ENCODE data around the gene NCOA3. TPM values are rescaled to one million over a fixed set of nuclear protein-coding genes. Genes with fewer than 3 reads are reported as not detected.

Gene NCOA3
- total and polyA plus RNA-seq, 10 of the 15 experiments (the other 5 are each of a cell fraction or from before 2014, with no cell fraction given) = 16.9 to 96.2 (median 73.6) TPM

- TF ChIP-seq GATAD2B (conservative IDR thresholded peaks at IDR 0.05; ENCODE audit: low read depth) (peak; percentile 42; the same call in 1 of the 2 replicates), CHD2 (IDR thresholded peaks at IDR 0.05; ENCODE audit: borderline replicate concordance, low read depth, low read length) (peak; percentile 50), NR2F1 (conservative IDR thresholded peaks at IDR 0.05) (peak; percentile 64), CHD1 (IDR thresholded peaks at IDR 0.05; ENCODE audit: low read depth, low read length) (peak; percentile 78; the same call in 1 of the 2 replicates), BMI1 (IDR thresholded peaks at IDR 0.05; ENCODE audit: borderline replicate concordance) (peak; percentile 64; the same call in 1 of the 2 replicates), ATF7 (IDR thresholded peaks at IDR 0.05; ENCODE audit: low read depth) (peak; percentile 62), CUX1 (IDR thresholded peaks at IDR 0.05; ENCODE audit: insufficient replicate concordance, low read depth, low read length) (no peak), KAT2A (conservative IDR thresholded peaks at IDR 0.05; ENCODE audit: control insufficient read depth, low read depth, low read length) (no peak), MEF2A (IDR thresholded peaks at IDR 0.05; ENCODE audit: insufficient read depth, low read depth, low read length) (peak; percentile 82), E2F8 (IDR thresholded peaks at IDR 0.05; ENCODE audit: low read depth, partially characterized antibody) (peak; percentile 26), SPI1 (IDR thresholded peaks at IDR 0.05; ENCODE audit: borderline replicate concordance, insufficient read depth, low read depth, low read length) (peak; percentile 88), ZBTB40 (IDR thresholded peaks at IDR 0.05; ENCODE audit: borderline replicate concordance) (no peak), NFYB (IDR thresholded peaks at IDR 0.05; ENCODE audit: insufficient read depth, low read depth, low read length) (no peak), BCL3 (IDR thresholded peaks at IDR 0.05; ENCODE audit: borderline replicate concordance, insufficient read depth, low read depth, low read length, poor library complexity, severe bottlenecking) (peak; percentile 56)
Measured at GRCh38 chr20:47468290-47469050, 33.2 kb upstream of the NCOA3 start (continued).

All from GM12878 (cell line).